PC-9 (cell line): ENCODE measurements around the gene ASIC3. TPM values are rescaled to one million over a fixed set of nuclear protein-coding genes. Genes with fewer than 3 reads are reported as not detected.

Source experiments
- BruUV-seq: library from RNA; stranded (reverse); fragments of 400-500 nt; replicated peaks from 2 replicates; lab custom pipeline; 2021; lab: Mats Ljungman, UMichigan
- CTCF ChIA-PET: fragments of 300-600 bp; sonication (Branson Sonifier 250); formaldehyde crosslinking; loops from one replicate; lab custom pipeline; 2022; ENCODE audit warnings: antibody characterized with exemption; lab: Charles Lee
- POLR2A ChIA-PET: fragments of 300-600 bp; sonication (Branson Sonifier 250); formaldehyde crosslinking; loops from one replicate; lab custom pipeline; 2022; ENCODE audit warnings: antibody characterized with exemption; ENCODE audit not compliant: unreplicated experiment; lab: Charles Lee
- DNase-seq, 2 experiments: peaks; one replicate each; pipeline versions ENCODE4 v3.0.0 to v3.0.0-alpha.2; 2015 to 2022; ENCODE audit warnings: mixed read lengths in 1 of 2
- H2AFZ ChIP-seq: fragments of 200-600 bp; sonication (generic); 2 replicates; pipeline ENCODE4 v1.8.1; 2017; ENCODE audit warnings: antibody characterized with exemption
- H3F3A ChIP-seq: fragments of 200-600 bp; sonication (generic); 2 replicates; pipeline ENCODE4 v1.8.1; 2017; ENCODE audit warnings: antibody characterized with exemption, mild to moderate bottlenecking, low read depth; ENCODE audit not compliant: insufficient read depth
- H3K27ac ChIP-seq: fragments of 200-600 bp; sonication (generic); 2 replicates; pipeline ENCODE4 v1.6.1; 2016; ENCODE audit warnings: mixed run types
- H3K27me3 ChIP-seq: fragments of 200-600 bp; sonication (generic); 2 replicates; pipeline ENCODE4 v1.6.1; 2016; ENCODE audit warnings: low read depth, mixed run types; ENCODE audit not compliant: insufficient read depth
- H3K36me3 ChIP-seq: fragments of 200-600 bp; sonication (generic); 2 replicates; pipeline ENCODE4 v1.6.1; 2016; ENCODE audit warnings: low read depth, mixed run types
- H3K4me1 ChIP-seq: fragments of 200-600 bp; sonication (generic); replicated peaks from 2 replicates; pipeline ENCODE4 v1.6.1; 2016; ENCODE audit warnings: mixed run types; ENCODE audit not compliant: insufficient read depth
- H3K4me2 ChIP-seq: fragments of 200-600 bp; sonication (generic); 2 replicates; pipeline ENCODE4 v1.6.1; 2017; ENCODE audit warnings: mixed run types
- H3K4me3 ChIP-seq: fragments of 200-600 bp; sonication (generic); 2 replicates; pipeline ENCODE4 v1.6.1; 2016; ENCODE audit warnings: mixed run types
- H3K79me2 ChIP-seq: fragments of 200-600 bp; sonication (generic); 2 replicates; pipeline ENCODE4 v1.6.1; 2017; ENCODE audit warnings: low read depth, mixed run types
- H3K9me2 ChIP-seq: fragments of 200-600 bp; sonication (generic); 2 replicates; pipeline ENCODE4 v1.8.1; 2017; ENCODE audit warnings: mild to moderate bottlenecking; ENCODE audit not compliant: insufficient read depth
- H3K9me3 ChIP-seq: fragments of 200-600 bp; sonication (generic); 2 replicates; pipeline ENCODE4 v1.8.1; 2016; ENCODE audit warnings: low read depth; ENCODE audit not compliant: insufficient read depth
- H4K20me1 ChIP-seq: fragments of 200-600 bp; sonication (generic); 2 replicates; pipeline ENCODE4 v1.8.1; 2017; ENCODE audit not compliant: insufficient read depth
- EZH2 ChIP-seq: fragments of 200-600 bp; sonication (generic); IDR thresholded peaks from 2 replicates; pipeline ENCODE4 v1.8.0; 2017; ENCODE audit warnings: antibody characterized with exemption, low read depth
- intact Hi-C: fragments of 100-400 bp; cut with micrococcal nuclease; formaldehyde crosslinking; loops from one replicate; pipeline ENCODE4 v1.10.0; 2022; ENCODE audit not compliant: unreplicated experiment
- total RNA-seq: library from RNA; stranded (reverse); gene quantifications from 2 replicates; pipeline ENCODE4 v1.2.3, GENCODE V29; 2021
- TF ChIP-seq, protein P1 (sequence below): fragments of 200-600 bp; sonication (generic); conservative IDR thresholded peaks from 2 replicates; pipeline ENCODE4 v1.6.1; 2017; ENCODE audit warnings: mixed run types, antibody characterized with exemption, mild to moderate bottlenecking, moderate library complexity

Gene ASIC3
- total RNA-seq, 1 experiment from 2014 or later: 10.5 TPM

DNA sequence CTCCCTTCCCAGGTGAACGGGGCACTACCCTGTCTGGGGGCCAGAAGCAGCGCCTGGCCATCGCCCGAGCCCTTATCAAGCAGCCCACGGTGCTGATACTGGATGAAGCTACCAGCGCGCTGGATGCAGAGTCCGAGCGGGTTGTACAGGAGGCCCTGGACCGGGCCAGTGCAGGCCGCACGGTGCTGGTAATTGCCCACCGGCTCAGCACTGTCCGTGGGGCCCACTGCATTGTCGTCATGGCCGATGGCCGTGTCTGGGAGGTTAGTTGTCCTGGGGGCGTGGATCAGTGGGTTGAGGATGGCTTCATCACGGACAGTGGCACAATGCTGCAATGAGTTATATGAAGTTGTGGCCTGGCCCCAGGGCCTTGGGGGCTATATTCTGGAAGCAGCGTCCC is 4.4 kb upstream of the ASIC3 start:
- peaks cover 26% of the 10 kb centered on the region for H3F3A ChIP-seq
- H3K27ac ChIP-seq: no peak overlapping the region
- no peak overlapping the region for H3K4me2 ChIP-seq
- TF ChIP-seq, protein P1, sequence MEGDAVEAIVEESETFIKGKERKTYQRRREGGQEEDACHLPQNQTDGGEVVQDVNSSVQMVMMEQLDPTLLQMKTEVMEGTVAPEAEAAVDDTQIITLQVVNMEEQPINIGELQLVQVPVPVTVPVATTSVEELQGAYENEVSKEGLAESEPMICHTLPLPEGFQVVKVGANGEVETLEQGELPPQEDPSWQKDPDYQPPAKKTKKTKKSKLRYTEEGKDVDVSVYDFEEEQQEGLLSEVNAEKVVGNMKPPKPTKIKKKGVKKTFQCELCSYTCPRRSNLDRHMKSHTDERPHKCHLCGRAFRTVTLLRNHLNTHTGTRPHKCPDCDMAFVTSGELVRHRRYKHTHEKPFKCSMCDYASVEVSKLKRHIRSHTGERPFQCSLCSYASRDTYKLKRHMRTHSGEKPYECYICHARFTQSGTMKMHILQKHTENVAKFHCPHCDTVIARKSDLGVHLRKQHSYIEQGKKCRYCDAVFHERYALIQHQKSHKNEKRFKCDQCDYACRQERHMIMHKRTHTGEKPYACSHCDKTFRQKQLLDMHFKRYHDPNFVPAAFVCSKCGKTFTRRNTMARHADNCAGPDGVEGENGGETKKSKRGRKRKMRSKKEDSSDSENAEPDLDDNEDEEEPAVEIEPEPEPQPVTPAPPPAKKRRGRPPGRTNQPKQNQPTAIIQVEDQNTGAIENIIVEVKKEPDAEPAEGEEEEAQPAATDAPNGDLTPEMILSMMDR: no peak
- no peak for TF ChIP-seq EZH2
- H3K27me3 ChIP-seq: no peaks in the 10 kb centered on the region
- H3K4me1 ChIP-seq: peaks cover 33% of the 10 kb centered on the region
- ChIA-PET POLR2A (interaction anchor here (0.8 kb wide), 1 partner anchor 20 kb away, joined by 5 read pairs; the partner anchor contains the start of gene ATG9B), CTCF (no interaction called here)
- H3K9me2 ChIP-seq: no peaks in the 10 kb centered on the region
- no peaks in the 10 kb centered on the region for H3K79me2 ChIP-seq
- intact Hi-C loops: no loop called here
- no peak for DNase-seq
- no peaks in the 10 kb centered on the region for H3K9me3 ChIP-seq
- H3K4me3 ChIP-seq: no peak overlapping the region
- peaks cover 5% of the 10 kb centered on the region; the same call in 1 of the 2 replicates for H4K20me1 ChIP-seq
- H3K36me3 ChIP-seq: no peaks in the 10 kb centered on the region
- H2AFZ ChIP-seq: no peak overlapping the region
- BruUV-seq: no TSS peak

DNA sequence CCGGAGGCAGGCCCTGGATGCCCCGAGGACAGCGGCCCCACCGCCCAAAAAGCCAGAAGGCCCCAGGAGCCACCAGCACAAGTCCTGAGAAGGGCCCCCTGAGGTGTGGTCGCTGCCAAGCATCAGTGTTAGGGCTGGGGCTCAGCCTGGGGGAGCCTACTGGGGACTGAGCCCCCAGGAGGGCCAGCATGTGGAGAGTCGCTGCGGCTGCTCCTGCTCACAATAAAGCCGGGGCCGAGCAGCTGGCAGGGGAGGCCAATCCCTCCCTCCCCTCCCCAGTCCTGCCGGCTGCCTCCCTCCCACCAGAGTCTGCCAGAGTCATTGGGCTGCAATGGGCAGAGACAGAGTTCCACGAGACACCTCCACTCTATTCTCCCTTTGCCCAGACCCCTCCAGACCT is 3.1 kb upstream of the ASIC3 start:
- Histone ChIP-seq H3K27ac (no peak overlapping the region), H3K9me3 (no peaks in the 10 kb centered on the region), H3F3A (peaks cover 16% of the 10 kb centered on the region; the same call in 1 of the 2 replicates), H3K36me3 (no peaks in the 10 kb centered on the region), H4K20me1 (no peaks in the 10 kb centered on the region), H3K79me2 (no peaks in the 10 kb centered on the region), H3K9me2 (no peaks in the 10 kb centered on the region), H3K27me3 (no peaks in the 10 kb centered on the region), H3K4me3 (no peak overlapping the region), H2AFZ (no peak overlapping the region), H3K4me2 (no peak overlapping the region), H3K4me1 (peaks cover 20% of the 10 kb centered on the region)
- no peak for TF ChIP-seq EZH2
- TF ChIP-seq, protein P1: no peak
- intact Hi-C loops: no loop called here
- ChIA-PET CTCF (no interaction called here), POLR2A (no interaction called here)
- no peak for DNase-seq
- no TSS peak for BruUV-seq

DNA sequence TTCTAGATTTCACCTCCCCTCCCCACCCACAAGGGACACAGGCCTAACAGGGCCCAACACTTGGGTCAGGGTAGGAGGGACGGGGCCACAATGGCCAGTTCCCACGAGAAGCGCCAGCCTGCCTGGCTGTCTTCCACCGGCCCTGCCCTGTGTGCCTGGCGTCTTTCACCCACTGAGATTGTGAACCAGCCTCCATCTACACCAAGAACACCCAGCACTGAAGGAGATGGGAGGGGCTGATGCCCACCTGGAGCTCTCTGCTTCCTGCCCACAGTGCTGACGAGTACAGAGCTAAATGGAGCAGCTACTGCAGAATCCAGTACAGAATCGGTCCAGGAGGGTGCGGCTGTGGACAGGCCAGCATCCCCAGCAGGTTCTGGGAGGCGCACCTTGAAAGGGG is 2.4 kb upstream of the ASIC3 start:
- intact Hi-C loops: no loop called here
- Histone ChIP-seq H3K27ac (no peak overlapping the region), H3K4me1 (peaks cover 18% of the 10 kb centered on the region), H3K36me3 (no peaks in the 10 kb centered on the region), H3K9me2 (no peaks in the 10 kb centered on the region), H3F3A (peaks cover 14% of the 10 kb centered on the region; the same call in 1 of the 2 replicates), H4K20me1 (no peaks in the 10 kb centered on the region), H3K27me3 (no peaks in the 10 kb centered on the region), H3K79me2 (no peaks in the 10 kb centered on the region), H3K4me2 (no peak overlapping the region), H3K9me3 (no peaks in the 10 kb centered on the region), H3K4me3 (no peak overlapping the region), H2AFZ (no peak overlapping the region)
- BruUV-seq: no TSS peak
- ChIA-PET CTCF (no interaction called here), POLR2A (no interaction called here)
- no peak for DNase-seq
- TF ChIP-seq EZH2: no peak
- TF ChIP-seq, protein P1: no peak
